Hepatocyte (in vitro differentiated cells): ENCODE data around the gene SHROOM2.

Source experiments
- CTCF ChIP-seq: fragments of 200-600 bp; sonication (generic); IDR thresholded peaks from 2 replicates; pipeline ENCODE4 v1.5.1; 2016; ENCODE audit warnings: antibody characterized with exemption, mild to moderate bottlenecking; ENCODE audit not compliant: poor library complexity
- EZH2 ChIP-seq: fragments of 200-600 bp; sonication (generic); IDR thresholded peaks from 2 replicates; pipeline ENCODE4 v1.6.1; 2016; ENCODE audit warnings: antibody characterized with exemption, mild to moderate bottlenecking, borderline replicate concordance
- EZH2phosphoT487 ChIP-seq: fragments of 200-600 bp; sonication (generic); IDR thresholded peaks from one replicate; pipeline ENCODE4 v1.6.1; 2018; ENCODE audit warnings: antibody characterized with exemption, mild to moderate bottlenecking, low read depth, moderate library complexity; ENCODE audit not compliant: unreplicated experiment, severe bottlenecking

DNA sequence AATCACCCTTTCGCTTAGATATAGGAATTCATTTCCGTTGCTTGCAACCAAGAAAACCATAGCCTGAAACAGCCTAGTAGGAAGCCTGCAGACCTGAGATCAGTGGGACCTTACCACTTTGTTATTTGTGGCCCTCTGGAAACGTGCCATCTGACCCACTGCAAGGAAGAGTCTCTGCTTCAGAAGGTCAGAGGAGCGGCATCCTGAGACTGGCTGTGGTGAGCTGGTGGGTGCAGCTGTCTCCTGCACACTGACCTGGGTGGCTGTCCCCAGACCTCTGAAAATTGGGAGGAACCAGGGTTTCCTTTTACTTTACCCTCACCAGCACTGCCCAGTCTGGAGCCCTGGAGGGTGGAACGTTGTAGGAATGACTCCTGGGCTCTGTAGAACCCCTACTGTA lies 18.2 kb downstream of the SHROOM2 start:
- TF ChIP-seq CTCF: no peak
- TF ChIP-seq EZH2: no peak
- TF ChIP-seq EZH2phosphoT487: no peak
